Measurements from ENCODE around the gene ZNF362.

The ZNF362 gene

GRCh38 chr1:33246171-33246570 lies 10.1 kb upstream of the ZNF362 start:
- no peak overlapping the region for H3K4me3 ChIP-seq (ENCODE audit: low read depth, low read length)
- ChIA-PET POLR2A (no interaction called here), CTCF (no interaction called here)
- H3K36me3 ChIP-seq (ENCODE audit: control insufficient read depth in 2 of 2, insufficient read depth in 1 of 2, low read length in 2 of 2): no peaks in the 10 kb centered on the region
- no peaks in the 10 kb centered on the region for H3K4me1 ChIP-seq (ENCODE audit: control insufficient read depth, insufficient read depth, low read length)
- TF ChIP-seq ZNF76 (tag by site-specific recombination; IDR thresholded peaks at IDR 0.05; ENCODE audit: borderline replicate concordance, low read depth) (no peak), ZNF266 (tag by site-specific recombination; IDR thresholded peaks at IDR 0.05; ENCODE audit: low read depth) (no peak), ZNF23 (tag by site-specific recombination; IDR thresholded peaks at IDR 0.05; ENCODE audit: borderline replicate concordance) (no peak), RBAK (tag by site-specific recombination; IDR thresholded peaks at IDR 0.05) (no peak), ZSCAN5A (tag by site-specific recombination; IDR thresholded peaks at IDR 0.05) (no peak), ZNF19 (tag by site-specific recombination; IDR thresholded peaks at IDR 0.05; ENCODE audit: low read depth) (no peak), ZNF274 (IDR thresholded peaks at IDR 0.05; ENCODE audit: low read length) (no peak), ZNF274 (tag by site-specific recombination; IDR thresholded peaks at IDR 0.05; ENCODE audit: borderline replicate concordance) (no peak), ZNF26 (tag by site-specific recombination; IDR thresholded peaks at IDR 0.05) (no peak), HOXD13 (CRISPR knock-in tag; IDR thresholded peaks at IDR 0.05; ENCODE audit: borderline replicate concordance) (no peak), HOXC10 (CRISPR knock-in tag; IDR thresholded peaks at IDR 0.05) (no peak), ZNF302 (tag by site-specific recombination; IDR thresholded peaks at IDR 0.05; ENCODE audit: low read depth) (no peak), ZNF571 (tag by site-specific recombination; IDR thresholded peaks at IDR 0.05) (no peak), GLIS1 (tag by site-specific recombination; IDR thresholded peaks at IDR 0.05) (no peak), ZNF416 (tag by site-specific recombination; IDR thresholded peaks at IDR 0.05) (no peak), ZNF792 (tag by site-specific recombination; IDR thresholded peaks at IDR 0.05) (no peak)
- TF ChIP-seq, protein P1, sequence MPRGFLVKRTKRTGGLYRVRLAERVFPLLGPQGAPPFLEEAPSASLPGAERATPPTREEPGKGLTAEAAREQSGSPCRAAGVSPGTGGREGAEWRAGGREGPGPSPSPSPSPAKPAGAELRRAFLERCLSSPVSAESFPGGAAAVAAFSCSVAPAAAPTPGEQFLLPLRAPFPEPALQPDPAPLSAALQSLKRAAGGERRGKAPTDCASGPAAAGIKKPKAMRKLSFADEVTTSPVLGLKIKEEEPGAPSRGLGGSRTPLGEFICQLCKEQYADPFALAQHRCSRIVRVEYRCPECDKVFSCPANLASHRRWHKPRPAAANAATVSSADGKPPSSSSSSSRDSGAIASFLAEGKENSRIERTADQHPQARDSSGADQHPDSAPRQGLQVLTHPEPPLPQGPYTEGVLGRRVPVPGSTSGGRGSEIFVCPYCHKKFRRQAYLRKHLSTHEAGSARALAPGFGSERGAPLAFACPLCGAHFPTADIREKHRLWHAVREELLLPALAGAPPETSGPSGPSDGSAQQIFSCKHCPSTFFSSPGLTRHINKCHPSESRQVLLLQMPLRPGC (tag by site-specific recombination; IDR thresholded peaks at IDR 0.05): no peak
- TF ChIP-seq, protein P2, sequence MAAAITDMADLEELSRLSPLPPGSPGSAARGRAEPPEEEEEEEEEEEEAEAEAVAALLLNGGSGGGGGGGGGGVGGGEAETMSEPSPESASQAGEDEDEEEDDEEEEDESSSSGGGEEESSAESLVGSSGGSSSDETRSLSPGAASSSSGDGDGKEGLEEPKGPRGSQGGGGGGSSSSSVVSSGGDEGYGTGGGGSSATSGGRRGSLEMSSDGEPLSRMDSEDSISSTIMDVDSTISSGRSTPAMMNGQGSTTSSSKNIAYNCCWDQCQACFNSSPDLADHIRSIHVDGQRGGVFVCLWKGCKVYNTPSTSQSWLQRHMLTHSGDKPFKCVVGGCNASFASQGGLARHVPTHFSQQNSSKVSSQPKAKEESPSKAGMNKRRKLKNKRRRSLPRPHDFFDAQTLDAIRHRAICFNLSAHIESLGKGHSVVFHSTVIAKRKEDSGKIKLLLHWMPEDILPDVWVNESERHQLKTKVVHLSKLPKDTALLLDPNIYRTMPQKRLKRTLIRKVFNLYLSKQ (tag by site-specific recombination; IDR thresholded peaks at IDR 0.05; ENCODE audit: borderline replicate concordance): no peak
- TF ChIP-seq, protein P3, sequence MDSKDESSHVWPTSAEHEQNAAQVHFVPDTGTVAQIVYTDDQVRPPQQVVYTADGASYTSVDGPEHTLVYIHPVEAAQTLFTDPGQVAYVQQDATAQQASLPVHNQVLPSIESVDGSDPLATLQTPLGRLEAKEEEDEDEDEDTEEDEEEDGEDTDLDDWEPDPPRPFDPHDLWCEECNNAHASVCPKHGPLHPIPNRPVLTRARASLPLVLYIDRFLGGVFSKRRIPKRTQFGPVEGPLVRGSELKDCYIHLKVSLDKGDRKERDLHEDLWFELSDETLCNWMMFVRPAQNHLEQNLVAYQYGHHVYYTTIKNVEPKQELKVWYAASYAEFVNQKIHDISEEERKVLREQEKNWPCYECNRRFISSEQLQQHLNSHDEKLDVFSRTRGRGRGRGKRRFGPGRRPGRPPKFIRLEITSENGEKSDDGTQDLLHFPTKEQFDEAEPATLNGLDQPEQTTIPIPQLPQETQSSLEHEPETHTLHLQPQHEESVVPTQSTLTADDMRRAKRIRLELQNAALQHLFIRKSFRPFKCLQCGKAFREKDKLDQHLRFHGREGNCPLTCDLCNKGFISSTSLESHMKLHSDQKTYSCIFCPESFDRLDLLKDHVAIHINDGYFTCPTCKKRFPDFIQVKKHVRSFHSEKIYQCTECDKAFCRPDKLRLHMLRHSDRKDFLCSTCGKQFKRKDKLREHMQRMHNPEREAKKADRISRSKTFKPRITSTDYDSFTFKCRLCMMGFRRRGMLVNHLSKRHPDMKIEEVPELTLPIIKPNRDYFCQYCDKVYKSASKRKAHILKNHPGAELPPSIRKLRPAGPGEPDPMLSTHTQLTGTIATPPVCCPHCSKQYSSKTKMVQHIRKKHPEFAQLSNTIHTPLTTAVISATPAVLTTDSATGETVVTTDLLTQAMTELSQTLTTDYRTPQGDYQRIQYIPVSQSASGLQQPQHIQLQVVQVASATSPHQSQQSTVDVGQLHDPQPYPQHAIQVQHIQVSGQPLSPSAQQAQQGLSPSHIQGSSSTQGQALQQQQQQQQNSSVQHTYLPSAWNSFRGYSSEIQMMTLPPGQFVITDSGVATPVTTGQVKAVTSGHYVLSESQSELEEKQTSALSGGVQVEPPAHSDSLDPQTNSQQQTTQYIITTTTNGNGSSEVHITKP (tag by site-specific recombination; IDR thresholded peaks at IDR 0.05): no peak
- no peak overlapping the region for H3K27ac ChIP-seq (ENCODE audit: extremely low read depth, low read depth, low read length)
- no peaks in the 10 kb centered on the region for H3K9me3 ChIP-seq (ENCODE audit: control insufficient read depth, insufficient read depth, low read depth, low read length)

Measured in HEK293 (cell line).